Testis (tissue), 3 donors: ENCODE data around the gene ARF1. TPM values are rescaled to one million over a fixed set of nuclear protein-coding genes. Genes with fewer than 3 reads are reported as not detected.

Experiments used
- DNase-seq: peaks from one replicate; pipeline ENCODE4 v3.0.0-alpha.2; 2019
- H3K27ac ChIP-seq, 2 donors: fragments of 200-600 bp; sonication (generic); one replicate each; pipeline ENCODE4 v1.5.1; 2019
- H3K27me3 ChIP-seq: fragments of 200-600 bp; sonication (generic); one replicate; pipeline ENCODE4 v1.5.1; 2019
- H3K36me3 ChIP-seq: fragments of 200-600 bp; sonication (generic); one replicate; pipeline ENCODE4 v1.5.1; 2017; ENCODE audit warnings: low read depth; ENCODE audit errors: missing control alignments
- H3K4me1 ChIP-seq: fragments of 200-600 bp; sonication (generic); one replicate; pipeline ENCODE4 v1.5.1; 2019
- H3K4me3 ChIP-seq, 2 donors: fragments of 200-600 bp; sonication (generic); one replicate each; pipeline ENCODE4 v1.5.1; 2017 to 2019
- H3K9me3 ChIP-seq: fragments of 200-600 bp; sonication (generic); one replicate; pipeline ENCODE4 v1.5.1; 2017
- CTCF ChIP-seq, 3 experiments: fragments of 450-650 bp in 2 of 3; fragments of 200-600 bp in 1 of 3; sonication (generic) in 1 of 3; IDR thresholded peaks; one replicate each; pipeline ENCODE4 v1.5.1; 2016 to 2019; ENCODE audit warnings: antibody characterized with exemption in 3 of 3, mild to moderate bottlenecking in 2 of 3, moderate library complexity in 1 of 3
- POLR2A ChIP-seq: fragments of 450-650 bp; IDR thresholded peaks from one replicate; pipeline ENCODE4 v1.6.1; 2017; ENCODE audit warnings: antibody characterized with exemption, mild to moderate bottlenecking, moderate library complexity
- WGBS, 2 donors: methylation state at CpG; one replicate each; pipeline ENCODE4 v1.1.5; 2018; 5-methylcytosine and 5-hydroxymethylcytosine counted together
- intact Hi-C: fragments of 100-400 bp; cut with DNase I; formaldehyde crosslinking; loops from one replicate; pipeline ENCODE4 v1.15.1; 2023; ENCODE audit warnings: low total_unique reads
- polyA plus RNA-seq: library from polyadenylated mRNA; stranded (reverse); fragments of 350-450 nt; fragmentation: Illumina TruSeq; extraction: RNeasy Lipid Tissue Mini Kit (QIAGEN cat#74804); gene quantifications from one replicate; pipeline ENCODE4 v1.2.3, GENCODE V29; 2014; ENCODE audit warnings: low read depth, low replicate concordance; ENCODE audit not compliant: insufficient read depth
- total RNA-seq, 2 donors: library from RNA; depleted of rRNA; stranded (reverse); fragments of >200 nt; gene quantifications; one replicate each; pipeline ENCODE4 v1.2.3, GENCODE V29; 2016

ARF1 gene
- total and polyA plus RNA-seq, 3 donors from 2014 or later, result 426 to 637 (median 488) TPM

GRCh38 chr1:228081578-228082213 lies 812 bp upstream of the ARF1 start:
- no peak for DNase-seq
- no peaks in the 10 kb centered on the region for H3K36me3 ChIP-seq
- peak overlapping the region; percentile 99 to 100 for H3K27ac ChIP-seq
- intact Hi-C loops, result no loop called here
- peaks cover 36% of the 10 kb centered on the region for H3K4me1 ChIP-seq
- WGBS, 2 donors, result 15 to 30% methylated on average over 7 to 22 of the region's 31 CpGs
- no peaks in the 10 kb centered on the region for H3K27me3 ChIP-seq
- H3K4me3 ChIP-seq, result peak overlapping the region; percentile 99 to 100
- TF ChIP-seq POLR2A (no peak), CTCF (IDR thresholded peaks at IDR 0.05) (no peak)
- H3K9me3 ChIP-seq, result no peaks in the 10 kb centered on the region

GRCh38 chr1:228082918-228083870 lies 686 bp downstream of the ARF1 start:
- TF ChIP-seq CTCF (IDR thresholded peaks at IDR 0.05), result no peak
- no peak for TF ChIP-seq POLR2A
- Histone ChIP-seq H3K4me3 (peak overlapping the region; percentile 99 to 100), H3K9me3 (no peaks in the 10 kb centered on the region), H3K27me3 (no peaks in the 10 kb centered on the region), H3K36me3 (no peaks in the 10 kb centered on the region), H3K27ac (peak overlapping the region; percentile 99 to 100), H3K4me1 (peaks cover 47% of the 10 kb centered on the region)
- intact Hi-C loops, result no loop called here
- WGBS, 2 donors, result 0 to 1% methylated on average over 12 to 78 of the region's 79 CpGs
- DNase-seq, result peak; percentile 47

- no peak for TF ChIP-seq POLR2A
- intact Hi-C loops, result no loop called here
- DNase-seq, result peak; percentile 46
- Histone ChIP-seq H3K4me1 (peaks cover 54% of the 10 kb centered on the region), H3K27ac (peak overlapping the region; percentile 99 to 100), H3K4me3 (peak overlapping the region; percentile 99 to 100), H3K27me3 (no peaks in the 10 kb centered on the region), H3K9me3 (no peaks in the 10 kb centered on the region), H3K36me3 (no peaks in the 10 kb centered on the region)
- 0 to 1% methylated on average over 10 to 17 of the region's 17 CpGs for WGBS, 2 donors
These were observed 1.4 kb downstream of the ARF1 start for GRCh38 chr1:228083871-228084278.

- Histone ChIP-seq H3K9me3 (no peaks in the 10 kb centered on the region), H3K27me3 (no peaks in the 10 kb centered on the region), H3K27ac (peak overlapping the region; percentile 99 to 100), H3K36me3 (no peaks in the 10 kb centered on the region), H3K4me1 (peaks cover 58% of the 10 kb centered on the region), H3K4me3 (peak overlapping the region in 1 of 2 donors; percentile 100)
- no peak for DNase-seq
- WGBS, 2 donors, result 6 to 7% methylated on average over 3 of the region's 3 CpGs
- TF ChIP-seq POLR2A (no peak), CTCF (IDR thresholded peaks at IDR 0.05) (no peak)
- intact Hi-C loops, result no loop called here
These were observed 1.8 kb downstream of the ARF1 start for GRCh38 chr1:228084325-228084724.

- no peak overlapping the region for H3K4me3 ChIP-seq
- intact Hi-C loops, result no loop called here
- DNase-seq, result no peak
- no peak for TF ChIP-seq POLR2A
- TF ChIP-seq CTCF (IDR thresholded peaks at IDR 0.05), result no peak
- H3K4me1 ChIP-seq, result peaks cover 63% of the 10 kb centered on the region
- H3K36me3 ChIP-seq, result no peaks in the 10 kb centered on the region
- no peaks in the 10 kb centered on the region for H3K9me3 ChIP-seq
- 20 to 25% methylated on average over 5 of the region's 5 CpGs for WGBS, 2 donors
- no peaks in the 10 kb centered on the region for H3K27me3 ChIP-seq
- peak overlapping the region in 1 of 2 donors; percentile 46 for H3K27ac ChIP-seq
These were observed 2.3 kb downstream of the ARF1 start for GRCh38 chr1:228084797-228085196.
